GM21717 (cell line): Measurements from ENCODE around the gene DYNLL1.
A peak's percentile ranks its signal among the peaks of the same experiment; 100 is the strongest.
"Not testable (repeated sequence)": the region's sequence is repeated elsewhere in the genome, so short reads cannot be mapped to it uniquely, and the experiment has no call there.

ENCODE experiments used
- ATAC-seq: cut with Tn5 transposase; IDR thresholded peaks from one replicate; pipeline ENCODE4 v1.9.1; 2021; ENCODE audit warnings: mild to moderate bottlenecking, moderate library complexity; ENCODE audit not compliant: unreplicated experiment

DYNLL1 gene

GRCh38 chr12:120504587-120504986 lies 8.7 kb downstream of the DYNLL1 start:
- ATAC-seq, result no peak

GRCh38 chr12:120508537-120508936 lies 12.6 kb downstream of the DYNLL1 start:
- ATAC-seq, result no peak

GRCh38 chr12:120514002-120514401 lies 18.1 kb downstream of the DYNLL1 start:
- ATAC-seq, result no peak

GRCh38 chr12:120515496-120515895 lies 19.6 kb downstream of the DYNLL1 start:
- no peak for ATAC-seq

- not testable (repeated sequence) for ATAC-seq
These were observed 23.4 kb downstream of the DYNLL1 start for GRCh38 chr12:120519324-120519723.

GRCh38 chr12:120522568-120522967 lies 26.7 kb downstream of the DYNLL1 start:
- no peak for ATAC-seq

GRCh38 chr12:120528861-120529525 lies 33.1 kb downstream of the DYNLL1 start, which contains the start of gene COQ5:
Gene COQ5 (minus strand): TSS chr12:120529158. CDS start chr12:120529141, 17 bp downstream.
- peak; percentile 81 for ATAC-seq

- ATAC-seq, result no peak
These were observed 33.9 kb downstream of the DYNLL1 start for GRCh38 chr12:120529641-120530417.

GRCh38 chr12:120530418-120530761 lies 34.5 kb downstream of the DYNLL1 start:
- not testable (repeated sequence) for ATAC-seq

GRCh38 chr12:120532701-120533238 lies 36.9 kb downstream of the DYNLL1 start:
- no peak for ATAC-seq

GRCh38 chr12:120534203-120534702 lies 38.3 kb downstream of the DYNLL1 start, which contains the start of gene RNF10:
Gene RNF10 (plus strand): TSS chr12:120534356. CDS start chr12:120534812, 456 bp downstream.
- ATAC-seq, result peak; percentile 66

GRCh38 chr12:120534703-120535655 lies 39.1 kb downstream of the DYNLL1 start:
- ATAC-seq, result peak; percentile 30

- no peak for ATAC-seq
These were observed 40.3 kb downstream of the DYNLL1 start for GRCh38 chr12:120536064-120536791.

GRCh38 chr12:120537856-120538220 lies 41.9 kb downstream of the DYNLL1 start:
- no peak for ATAC-seq

- no peak for ATAC-seq
These were observed 42.6 kb downstream of the DYNLL1 start for GRCh38 chr12:120538281-120539156.

GRCh38 chr12:120539303-120539702 lies 43.4 kb downstream of the DYNLL1 start:
- no peak for ATAC-seq

- ATAC-seq, result no peak
These were observed 44.5 kb downstream of the DYNLL1 start for GRCh38 chr12:120540445-120540844.

- ATAC-seq, result no peak
These were observed 46.3 kb downstream of the DYNLL1 start for GRCh38 chr12:120542166-120542565.

GRCh38 chr12:120544691-120545090 lies 48.8 kb downstream of the DYNLL1 start:
- no peak for ATAC-seq
